ENCODE measurements around the gene IMP4. TPM values are rescaled to one million over a fixed set of nuclear protein-coding genes. Genes with fewer than 3 reads are reported as not detected.
A peak's percentile ranks its signal among the peaks of the same experiment; 100 is the strongest.

Gene IMP4
- total and polyA plus RNA-seq, 2 of the 13 experiments (the other 11 are each of a cell fraction or from before 2014, with no cell fraction given): 142 to 158 TPM

DNA sequence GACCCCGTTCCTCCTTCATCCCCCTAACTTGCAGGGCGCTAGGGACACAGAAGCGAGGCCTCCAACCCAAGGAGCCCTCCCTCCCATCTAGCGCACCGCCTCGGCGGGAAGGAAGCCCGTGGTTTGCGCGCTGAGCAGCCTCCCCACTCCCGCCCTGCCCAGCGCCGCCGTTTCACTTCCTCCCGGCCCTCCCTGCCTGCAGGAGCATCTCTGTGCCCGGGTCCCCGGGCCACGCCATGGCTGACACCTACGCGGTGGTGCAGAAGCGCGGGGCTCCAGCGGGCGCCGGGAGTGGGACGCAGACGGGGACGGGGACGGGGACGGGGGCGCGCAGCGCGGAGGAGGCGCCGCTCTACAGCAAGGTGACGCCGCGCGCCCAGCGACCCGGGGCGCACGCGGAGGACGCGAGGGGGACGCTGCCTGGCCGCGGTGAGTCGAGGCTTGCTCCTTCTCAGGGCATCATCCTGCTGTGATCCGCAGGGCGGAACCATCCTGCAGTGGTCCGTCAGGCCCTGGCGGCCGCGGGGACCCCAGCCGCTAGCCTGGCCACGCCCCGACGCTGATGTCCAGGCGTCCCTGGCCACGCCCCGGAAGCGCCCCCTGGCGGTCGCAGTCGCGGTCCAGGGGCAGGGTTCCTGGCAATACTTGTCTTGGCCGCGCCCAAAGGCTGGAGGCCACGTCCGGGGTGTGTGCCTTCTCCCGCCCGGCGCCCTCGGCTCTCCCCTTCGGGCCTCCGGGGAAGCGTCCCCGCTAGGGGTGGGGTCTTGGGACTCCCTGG, 29.5 kb downstream of the IMP4 start (continued):
- TF ChIP-seq, protein P1, sequence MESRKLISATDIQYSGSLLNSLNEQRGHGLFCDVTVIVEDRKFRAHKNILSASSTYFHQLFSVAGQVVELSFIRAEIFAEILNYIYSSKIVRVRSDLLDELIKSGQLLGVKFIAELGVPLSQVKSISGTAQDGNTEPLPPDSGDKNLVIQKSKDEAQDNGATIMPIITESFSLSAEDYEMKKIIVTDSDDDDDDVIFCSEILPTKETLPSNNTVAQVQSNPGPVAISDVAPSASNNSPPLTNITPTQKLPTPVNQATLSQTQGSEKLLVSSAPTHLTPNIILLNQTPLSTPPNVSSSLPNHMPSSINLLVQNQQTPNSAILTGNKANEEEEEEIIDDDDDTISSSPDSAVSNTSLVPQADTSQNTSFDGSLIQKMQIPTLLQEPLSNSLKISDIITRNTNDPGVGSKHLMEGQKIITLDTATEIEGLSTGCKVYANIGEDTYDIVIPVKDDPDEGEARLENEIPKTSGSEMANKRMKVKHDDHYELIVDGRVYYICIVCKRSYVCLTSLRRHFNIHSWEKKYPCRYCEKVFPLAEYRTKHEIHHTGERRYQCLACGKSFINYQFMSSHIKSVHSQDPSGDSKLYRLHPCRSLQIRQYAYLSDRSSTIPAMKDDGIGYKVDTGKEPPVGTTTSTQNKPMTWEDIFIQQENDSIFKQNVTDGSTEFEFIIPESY (CRISPR knock-in tag; IDR thresholded peaks at IDR 0.05): peak; percentile 80
- TF ChIP-seq, protein P2, sequence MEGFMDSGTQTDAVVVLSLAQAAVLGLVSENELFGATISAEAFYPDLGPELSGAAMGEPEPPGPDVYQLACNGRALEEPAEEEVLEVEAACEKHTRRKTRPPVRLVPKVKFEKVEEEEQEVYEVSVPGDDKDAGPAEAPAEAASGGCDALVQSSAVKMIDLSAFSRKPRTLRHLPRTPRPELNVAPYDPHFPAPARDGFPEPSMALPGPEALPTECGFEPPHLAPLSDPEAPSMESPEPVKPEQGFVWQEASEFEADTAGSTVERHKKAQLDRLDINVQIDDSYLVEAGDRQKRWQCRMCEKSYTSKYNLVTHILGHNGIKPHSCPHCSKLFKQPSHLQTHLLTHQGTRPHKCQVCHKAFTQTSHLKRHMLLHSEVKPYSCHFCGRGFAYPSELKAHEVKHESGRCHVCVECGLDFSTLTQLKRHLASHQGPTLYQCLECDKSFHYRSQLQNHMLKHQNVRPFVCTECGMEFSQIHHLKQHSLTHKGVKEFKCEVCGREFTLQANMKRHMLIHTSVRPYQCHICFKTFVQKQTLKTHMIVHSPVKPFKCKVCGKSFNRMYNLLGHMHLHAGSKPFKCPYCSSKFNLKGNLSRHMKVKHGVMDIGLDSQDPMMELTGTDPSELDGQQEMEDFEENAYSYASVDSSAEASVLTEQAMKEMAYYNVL (CRISPR knock-in tag; IDR thresholded peaks at IDR 0.05; ENCODE audit: borderline replicate concordance): no peak
- TF ChIP-seq SSRP1 (CRISPR knock-in tag; IDR thresholded peaks at IDR 0.05): no peak
- no peak for TF ChIP-seq LCORL (IDR thresholded peaks at IDR 0.05)
- no peak for TF ChIP-seq LCORL (CRISPR knock-in tag; IDR thresholded peaks at IDR 0.05)

DNA sequence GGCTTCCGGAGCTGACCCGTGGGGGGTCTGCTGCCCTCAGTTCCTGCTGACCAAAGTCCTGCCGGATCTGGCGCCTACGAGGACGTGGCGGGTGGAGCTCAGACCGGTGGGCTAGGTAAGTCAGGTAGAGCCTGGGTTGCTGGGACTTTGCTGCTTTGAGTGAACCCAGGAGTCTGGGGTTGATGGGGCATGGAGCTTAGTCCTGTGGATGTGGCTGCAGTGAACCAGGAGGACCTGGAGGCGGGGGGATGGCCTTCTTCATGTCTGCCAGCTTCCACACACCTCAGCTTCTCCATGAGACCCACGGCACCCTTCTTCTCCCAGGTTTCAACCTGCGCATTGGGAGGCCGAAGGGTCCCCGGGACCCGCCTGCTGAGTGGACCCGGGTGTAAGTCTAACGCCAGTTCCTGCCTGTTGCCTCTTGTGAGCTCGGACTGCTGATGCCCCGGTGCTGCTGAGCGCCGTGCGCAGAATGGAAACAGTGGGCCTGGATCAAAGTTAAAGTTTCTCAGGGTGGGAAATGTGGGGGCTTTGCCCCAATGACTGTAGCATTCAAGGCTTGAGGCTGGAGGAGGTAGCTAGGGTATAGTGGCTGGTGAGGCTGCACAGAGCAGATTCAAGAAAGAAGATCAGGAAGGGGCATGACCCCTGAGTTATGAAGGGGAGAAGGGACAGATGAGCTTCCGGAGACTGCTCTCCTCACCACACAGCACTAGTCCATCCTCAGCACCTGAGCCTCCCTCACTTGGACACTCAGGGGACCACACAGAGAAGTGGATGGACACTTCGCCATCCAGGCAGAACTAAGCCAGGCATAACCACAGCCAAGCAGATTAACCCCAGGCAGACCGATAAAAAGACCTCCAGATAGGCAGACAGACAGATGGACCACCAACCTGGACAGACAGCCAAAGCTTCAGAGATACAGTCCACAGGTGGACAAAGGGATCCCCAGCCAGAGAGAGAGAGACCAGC, 30.4 kb downstream of the IMP4 start:
- ATAC-seq (no peak), DNase-seq (ENCODE audit: low spot score) (no peak), FAIRE-seq (no peak)
- Histone ChIP-seq H3K27me3 (ENCODE audit: control insufficient read depth in 1 of 2, insufficient read depth in 2 of 2, low read length in 2 of 2) (no peaks in the 10 kb centered on the region; a peak in 1 of 5 replicates), H3K9me3 (ENCODE audit: low read length) (no peaks in the 10 kb centered on the region), H3K4me1 (ENCODE audit: insufficient read depth, low read length) (no peaks in the 10 kb centered on the region), H3K79me2 (ENCODE audit: insufficient read depth, low read length) (no peaks in the 10 kb centered on the region), H3K36me3 (replicated peaks in 1 of 2; ENCODE audit: control insufficient read depth in 1 of 2, insufficient read depth in 2 of 2, low read length in 2 of 2) (peaks cover 2 to 11% of the 10 kb centered on the region in 2 experiments; a peak in 2 of 5 replicates), H3K4me3 (replicated peaks in 1 of 3; ENCODE audit: insufficient read depth in 1 of 3, low read depth in 2 of 3, low read length in 3 of 3) (no peak overlapping the region), H3K9ac (ENCODE audit: insufficient read depth, low read depth, low read length) (no peak overlapping the region), H4K20me1 (ENCODE audit: insufficient read depth, low read length) (no peaks in the 10 kb centered on the region), H2AFZ (ENCODE audit: low read length) (no peak overlapping the region), H3K27ac (ENCODE audit: extremely low read length, insufficient read depth, low read length) (no peak overlapping the region), H3K4me2 (ENCODE audit: low read depth, low read length) (no peak overlapping the region)
- 93% methylated on average over 24 of the region's 24 CpGs for WGBS (ENCODE audit: low lambda C conversion rate)
- POLR2A ChIA-PET: no interaction called here
- TSS peak; percentile 46 for BruUV-seq (replicated peaks)
- CTCF ChIA-PET (ENCODE audit: low intra/inter-chr PET ratio, low total read pairs): no interaction called here
- in situ Hi-C loops (cut with HindIII; ENCODE audit: extremely low pct_ligation_motif_present, low pct_unique_long_range_greater_than_20kb) (no loop called here), intact Hi-C loops (cut with micrococcal nuclease; ENCODE audit: unreplicated experiment) (no loop called here)
- TF ChIP-seq ZNF607 (CRISPR knock-in tag; IDR thresholded peaks at IDR 0.05; ENCODE audit: borderline replicate concordance): no peak
- no peak for TF ChIP-seq FOSL1 (CRISPR knock-in tag; IDR thresholded peaks at IDR 0.05; ENCODE audit: borderline replicate concordance)
- TF ChIP-seq FOXC1 (CRISPR knock-in tag; IDR thresholded peaks at IDR 0.05; ENCODE audit: borderline replicate concordance): no peak
- TF ChIP-seq KLF9 (CRISPR knock-in tag; IDR thresholded peaks at IDR 0.05; ENCODE audit: low read depth): no peak
- no peak for TF ChIP-seq SETDB1 (CRISPR knock-in tag; IDR thresholded peaks at IDR 0.05; ENCODE audit: borderline replicate concordance)
- no peak for TF ChIP-seq NKX3-1 (CRISPR knock-in tag; IDR thresholded peaks at IDR 0.05)
- no peak for TF ChIP-seq ZBTB42 (CRISPR knock-in tag; IDR thresholded peaks at IDR 0.05)
- TF ChIP-seq ZNF776 (CRISPR knock-in tag; IDR thresholded peaks at IDR 0.05): no peak
- no peak for TF ChIP-seq ZNF430 (CRISPR knock-in tag; IDR thresholded peaks at IDR 0.05)
- TF ChIP-seq ZNF547 (CRISPR knock-in tag; IDR thresholded peaks at IDR 0.05): no peak
- TF ChIP-seq NFE2L1 (CRISPR knock-in tag; IDR thresholded peaks at IDR 0.05; ENCODE audit: borderline replicate concordance): no peak
- TF ChIP-seq, protein P3, sequence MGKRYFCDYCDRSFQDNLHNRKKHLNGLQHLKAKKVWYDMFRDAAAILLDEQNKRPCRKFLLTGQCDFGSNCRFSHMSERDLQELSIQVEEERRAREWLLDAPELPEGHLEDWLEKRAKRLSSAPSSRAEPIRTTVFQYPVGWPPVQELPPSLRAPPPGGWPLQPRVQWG (CRISPR knock-in tag; IDR thresholded peaks at IDR 0.05; ENCODE audit: borderline replicate concordance, low read depth): no peak
- no peak for TF ChIP-seq KDM5B (CRISPR knock-in tag; IDR thresholded peaks at IDR 0.05; ENCODE audit: borderline replicate concordance)
